Right ventricle myocardium inferior (tissue), 1 donor: ENCODE data around the gene NFE2L2. TPM values are rescaled to one million over a fixed set of nuclear protein-coding genes. Genes with fewer than 3 reads are reported as not detected.
A peak's percentile ranks its signal among the peaks of the same experiment; 100 is the strongest.
"Not testable (repeated sequence)": the region's sequence is repeated elsewhere in the genome, so short reads cannot be mapped to it uniquely, and the experiment has no call there.

Experiments used
- ATAC-seq: fragments of 200-7000 bp; cut with Tn5 transposase; one replicate; pipeline ENCODE4 v1.9.1; 2020; ENCODE audit warnings: mild to moderate bottlenecking, moderate library complexity
- DNase-seq: peaks from one replicate; pipeline ENCODE4 v3.0.0; 2021; ENCODE audit errors: missing footprints
- intact Hi-C: fragments of 100-400 bp; cut with DNase I; formaldehyde crosslinking; loops from one replicate; pipeline ENCODE4 v1.11.0; 2022
- total RNA-seq: library from RNA; stranded (reverse); fragmentation: NEBNext Ultra II Directional; extraction: Animal tissue kit (Norgen Biotek cat#: 25700); gene quantifications from one replicate; pipeline ENCODE4 v1.2.1, GENCODE V29; 2021
- donor health status: DM: no; HTN: yes; CAD: no; lungs with severe emphysema.

The NFE2L2 gene
- total RNA-seq, 1 donor from 2014 or later = 53.4 TPM

- DNase-seq, intact Hi-C loops, ATAC-seq: not testable (repeated sequence)
These were observed 41.1 kb downstream of the NFE2L2 start for GRCh38 chr2:177223436-177223835.

- intact Hi-C loops = no loop called here
- no peak for DNase-seq
- no peak for ATAC-seq
These were observed 42.6 kb downstream of the NFE2L2 start for GRCh38 chr2:177221970-177222369.

GRCh38 chr2:177221534-177221933, 43.0 kb downstream of the NFE2L2 start:
- DNase-seq = no peak
- no peak for ATAC-seq
- intact Hi-C loops = no loop called here

- DNase-seq, ATAC-seq, intact Hi-C loops: not testable (repeated sequence)
These were observed 44.7 kb downstream of the NFE2L2 start for GRCh38 chr2:177219787-177220186.

GRCh38 chr2:177217247-177217843, 47.2 kb downstream of the NFE2L2 start:
- intact Hi-C loops = no loop called here
- DNase-seq (no peak), ATAC-seq (no peak)

- intact Hi-C loops = loop anchor here (1.0 to 5.0 kb wide), 3 partner anchors 34 to 50 kb away; no protein-coding TSS in a partner anchor
- DNase-seq = peak; percentile 97
- ATAC-seq = peak; percentile 85
These were observed 51.4 kb downstream of the NFE2L2 start for GRCh38 chr2:177212891-177213856.

- peak; percentile 96 for ATAC-seq
- intact Hi-C loops = loop anchor here (1.0 to 5.0 kb wide), 3 partner anchors 35 to 51 kb away; no protein-coding TSS in a partner anchor
- DNase-seq = peak; percentile 99
These were observed 52.2 kb downstream of the NFE2L2 start, which contains the start of gene HNRNPA3 for GRCh38 chr2:177212106-177212890. HNRNPA3 (plus strand) TSS chr2:177212794; CDS start chr2:177212800, 6 bp downstream.

- no peak for ATAC-seq
These were observed 52.9 kb downstream of the NFE2L2 start for GRCh38 chr2:177211576-177212105.

GRCh38 chr2:177211169-177211568, 53.4 kb downstream of the NFE2L2 start:
- intact Hi-C loops = loop anchor here (5.0 kb wide), 1 partner anchor 36 kb away; no protein-coding TSS in a partner anchor
- no peak for ATAC-seq
- DNase-seq = no peak

More at GRCh38 chr2:177211576-177212105, 52.9 kb downstream of the NFE2L2 start:
- DNase-seq = no peak
- intact Hi-C loops = loop anchor here (1.0 to 5.0 kb wide), 3 partner anchors 36 to 52 kb away; no protein-coding TSS in a partner anchor

- intact Hi-C loops = no loop called here
- ATAC-seq (no peak), DNase-seq (no peak)
These were observed 57.4 kb downstream of the NFE2L2 start for GRCh38 chr2:177207101-177207500.

GRCh38 chr2:177204417-177204816, 60.1 kb downstream of the NFE2L2 start:
- DNase-seq (no peak), ATAC-seq (no peak)
- intact Hi-C loops = no loop called here

- DNase-seq (no peak), ATAC-seq (no peak)
- intact Hi-C loops = no loop called here
These were observed 62.6 kb downstream of the NFE2L2 start for GRCh38 chr2:177201919-177202346.

- ATAC-seq, DNase-seq, intact Hi-C loops: not testable (repeated sequence)
These were observed 64.1 kb downstream of the NFE2L2 start for GRCh38 chr2:177200419-177200818.

GRCh38 chr2:177195194-177195593, 69.3 kb downstream of the NFE2L2 start:
- ATAC-seq (no peak), DNase-seq (no peak)
- intact Hi-C loops = no loop called here

GRCh38 chr2:177193240-177193639, 71.3 kb downstream of the NFE2L2 start:
- intact Hi-C loops = no loop called here
- ATAC-seq = no peak
- no peak for DNase-seq

- intact Hi-C loops = no loop called here
- no peak for ATAC-seq
- no peak for DNase-seq
These were observed 71.7 kb downstream of the NFE2L2 start for GRCh38 chr2:177192788-177193187.

- intact Hi-C loops = no loop called here
- no peak for ATAC-seq
These were observed 73.6 kb downstream of the NFE2L2 start for GRCh38 chr2:177190941-177191340.

More at GRCh38 chr2:177190941-177191340, 73.6 kb downstream of the NFE2L2 start:
- DNase-seq = no peak
